ENCODE data around the gene RPLP1.
A peak's percentile ranks its signal among the peaks of the same experiment; 100 is the strongest.

The RPLP1 gene

DNA sequence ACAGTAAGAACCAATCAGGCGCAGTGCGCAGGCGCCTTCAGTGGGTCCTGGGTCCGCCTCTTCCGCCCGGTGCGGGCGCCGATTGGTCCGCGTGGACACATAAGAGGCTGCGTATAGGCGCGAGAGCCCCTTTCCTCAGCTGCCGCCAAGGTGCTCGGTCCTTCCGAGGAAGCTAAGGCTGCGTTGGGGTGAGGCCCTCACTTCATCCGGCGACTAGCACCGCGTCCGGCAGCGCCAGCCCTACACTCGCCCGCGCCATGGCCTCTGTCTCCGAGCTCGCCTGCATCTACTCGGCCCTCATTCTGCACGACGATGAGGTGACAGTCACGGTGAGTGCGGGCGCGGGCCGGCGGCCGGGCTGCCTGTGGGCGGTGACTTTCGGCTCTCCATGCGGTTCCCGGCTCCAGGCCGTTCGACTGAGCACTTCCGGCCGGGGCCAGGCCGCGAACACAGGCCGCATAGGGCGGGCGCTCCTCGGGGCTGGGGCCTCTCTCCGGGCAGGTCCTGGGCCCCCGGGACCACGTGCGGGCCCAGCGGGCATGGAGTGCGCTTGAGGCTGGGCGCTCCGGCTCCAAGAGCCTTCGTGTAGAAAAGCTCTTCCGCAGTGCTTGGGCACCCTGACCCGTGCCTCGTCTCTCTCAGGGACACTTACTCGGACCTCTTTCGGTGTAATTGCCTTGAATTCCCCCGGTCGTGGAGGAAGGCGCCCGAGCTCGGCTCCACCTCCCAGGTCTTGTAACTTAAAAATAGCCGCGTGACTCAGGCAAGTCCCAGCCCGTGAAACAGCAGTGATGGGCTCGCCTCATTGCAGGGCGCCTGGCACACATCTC, at the start of gene RPLP1:
Gene RPLP1, plus strand, starts transcription at position 127 of the 830 bp plus-strand sequence. Its CDS starts 131 bp downstream, at position 258.
- DNase-seq (ENCODE audit: low read depth): peak; percentile 80
- H3K4me3 ChIP-seq (ENCODE audit: low read depth, low read length): peak within 1 kb of the TSS; percentile 98

DNA sequence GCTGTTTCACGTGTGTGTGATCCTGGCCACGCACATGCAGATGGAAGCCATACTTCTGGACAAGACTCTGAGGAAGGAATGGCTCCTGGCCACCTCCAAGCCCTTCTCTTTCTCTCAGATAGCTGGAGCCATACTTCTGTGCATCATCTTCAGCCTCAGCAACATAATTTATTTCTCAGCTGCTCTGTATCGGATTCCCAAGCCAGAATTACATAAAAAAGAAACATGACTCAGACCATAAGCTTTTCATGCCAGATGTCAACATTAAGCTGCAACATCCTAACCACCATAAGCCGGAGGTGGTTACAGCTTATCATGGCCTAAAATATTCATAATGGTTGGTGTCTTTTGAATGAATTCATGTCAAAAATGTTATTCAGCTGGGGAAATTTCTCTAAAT, 49.0 kb upstream of the RPLP1 start:
- peak; percentile 65 for DNase-seq (ENCODE audit: low read depth)
- no peak overlapping the region for H3K4me3 ChIP-seq (ENCODE audit: low read depth, low read length)

GRCh38 chr15:69405110-69405509, 47.5 kb upstream of the RPLP1 start:
- no peak overlapping the region for H3K4me3 ChIP-seq (ENCODE audit: low read depth, low read length)
- DNase-seq (ENCODE audit: low read depth): no peak

GRCh38 chr15:69407719-69408400, 44.8 kb upstream of the RPLP1 start:
- no peak for DNase-seq (ENCODE audit: low read depth)
- no peak overlapping the region for H3K4me3 ChIP-seq (ENCODE audit: low read depth, low read length)

- DNase-seq (ENCODE audit: low read depth): no peak
- H3K4me3 ChIP-seq (ENCODE audit: low read depth, low read length): no peak overlapping the region
Measured at GRCh38 chr15:69408841-69409240, 43.8 kb upstream of the RPLP1 start.

GRCh38 chr15:69410248-69410874, 42.3 kb upstream of the RPLP1 start:
- no peak for DNase-seq (ENCODE audit: low read depth)
- H3K4me3 ChIP-seq (ENCODE audit: low read depth, low read length): no peak overlapping the region

- no peak overlapping the region for H3K4me3 ChIP-seq (ENCODE audit: low read depth, low read length)
- no peak for DNase-seq (ENCODE audit: low read depth)
Measured at GRCh38 chr15:69412274-69412673, 40.3 kb upstream of the RPLP1 start.

- no peak overlapping the region for H3K4me3 ChIP-seq (ENCODE audit: low read depth, low read length)
- DNase-seq (ENCODE audit: low read depth): no peak
Measured at GRCh38 chr15:69412701-69413100, 39.9 kb upstream of the RPLP1 start.

DNA sequence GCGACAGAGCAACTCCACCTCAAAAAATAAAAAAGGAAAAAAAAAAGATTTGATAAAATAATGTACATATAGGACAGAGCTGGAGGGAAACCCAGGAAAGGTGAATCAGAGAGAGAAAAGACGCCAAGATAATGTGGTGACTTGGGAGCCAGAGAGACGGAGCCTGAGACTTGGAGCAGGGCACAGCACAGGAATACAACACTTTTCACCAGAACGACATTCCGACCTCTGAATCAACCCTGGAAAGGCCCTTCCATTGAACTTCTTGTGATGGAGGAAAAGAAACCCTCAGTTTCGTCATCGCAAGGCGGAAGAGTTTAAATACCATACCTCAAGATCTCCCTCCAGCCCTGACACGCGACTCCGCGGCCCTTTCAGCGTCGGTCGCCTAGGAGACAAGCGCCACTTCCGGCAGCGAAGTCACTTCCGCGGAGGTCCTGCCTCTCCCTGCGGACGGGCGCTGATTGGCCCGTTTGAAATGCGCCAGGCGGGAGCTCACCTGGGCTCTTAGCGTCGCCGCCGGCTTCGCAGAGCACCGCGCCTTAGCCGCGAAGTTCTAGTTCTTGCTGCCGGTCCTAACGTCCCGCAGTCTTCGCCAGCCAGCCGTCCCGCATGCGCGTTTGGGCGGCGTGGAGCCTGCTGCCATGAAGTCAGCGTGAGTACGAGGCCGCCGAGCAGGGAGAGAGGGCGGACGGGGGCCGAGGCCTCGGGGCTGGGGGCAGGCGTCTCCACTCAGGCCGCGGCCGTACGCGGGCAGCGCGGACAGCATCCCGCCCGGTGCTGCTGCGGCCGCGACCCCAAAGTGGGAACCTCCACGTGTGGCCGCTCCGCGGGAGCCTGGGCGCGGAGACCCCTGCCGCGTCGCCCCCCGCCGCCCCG, 38.6 kb upstream of the RPLP1 start, which contains the start of gene KIF23:
Gene KIF23, plus strand, starts transcription at position 528 of the 879 bp plus-strand sequence. Its CDS starts 117 bp downstream, at position 645.
- H3K4me3 ChIP-seq (ENCODE audit: low read depth, low read length): peak within 1 kb of the TSS; percentile 85

DNA sequence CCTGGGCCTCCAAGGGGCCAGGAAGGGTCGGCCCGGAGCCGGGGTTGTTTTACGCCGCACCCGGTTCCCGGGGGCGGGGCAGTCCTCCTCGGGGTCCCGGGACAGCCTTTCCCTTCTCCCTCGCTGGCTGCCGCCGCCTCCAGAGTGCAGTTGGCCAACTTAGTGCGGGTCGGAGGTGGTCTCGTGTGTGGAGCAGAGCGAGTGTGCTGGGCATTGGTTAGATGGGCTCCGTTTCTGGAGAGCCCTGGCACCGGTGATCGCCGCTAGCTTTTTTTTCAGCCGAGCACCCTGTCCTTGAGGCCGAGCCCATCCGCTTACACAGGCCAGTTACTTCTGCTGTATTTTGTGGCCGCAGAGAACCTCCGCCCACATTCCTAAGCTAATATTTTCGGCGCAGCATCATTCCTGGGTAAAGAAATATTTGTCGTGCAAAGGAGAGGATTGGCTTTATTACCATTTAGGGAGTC, 37.9 kb upstream of the RPLP1 start:
- peak; percentile 56 for DNase-seq (ENCODE audit: low read depth)
- H3K4me3 ChIP-seq (ENCODE audit: low read depth, low read length): peak overlapping the region; percentile 85

More for the DNA sequence above, 38.6 kb upstream of the RPLP1 start, which contains the start of gene KIF23:
- peak; percentile 66 for DNase-seq (ENCODE audit: low read depth)

- DNase-seq (ENCODE audit: low read depth): no peak
- peak overlapping the region; percentile 85 for H3K4me3 ChIP-seq (ENCODE audit: low read depth, low read length)
Measured at GRCh38 chr15:69415381-69415780, 37.2 kb upstream of the RPLP1 start.

GRCh38 chr15:69417581-69417980, 35.0 kb upstream of the RPLP1 start:
- no peak overlapping the region for H3K4me3 ChIP-seq (ENCODE audit: low read depth, low read length)
- no peak for DNase-seq (ENCODE audit: low read depth)

GRCh38 chr15:69421498-69421897, 31.1 kb upstream of the RPLP1 start:
- DNase-seq (ENCODE audit: low read depth): no peak
- H3K4me3 ChIP-seq (ENCODE audit: low read depth, low read length): no peak overlapping the region

- DNase-seq (ENCODE audit: low read depth): no peak
- no peak overlapping the region for H3K4me3 ChIP-seq (ENCODE audit: low read depth, low read length)
Measured at GRCh38 chr15:69422336-69422895, 30.2 kb upstream of the RPLP1 start.

DNA sequence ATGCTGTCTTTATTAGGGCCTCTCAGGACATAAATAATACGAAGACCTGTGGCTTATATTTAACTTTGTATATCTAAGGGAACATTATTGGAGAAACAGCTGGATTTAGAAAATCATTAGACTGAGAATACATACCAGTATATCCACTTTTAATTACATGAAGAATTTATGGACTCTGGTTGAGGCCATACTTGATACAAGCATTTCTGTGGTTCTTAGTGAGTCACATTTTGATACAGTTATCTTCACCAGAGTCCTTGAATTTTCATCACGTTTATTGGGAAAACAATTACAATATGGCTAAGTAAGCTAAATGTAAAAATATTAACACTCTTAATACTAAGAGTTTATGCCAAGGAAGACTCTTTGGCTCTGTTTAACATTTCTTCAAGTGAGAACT, 28.6 kb upstream of the RPLP1 start:
- no peak for DNase-seq (ENCODE audit: low read depth)
- H3K4me3 ChIP-seq (ENCODE audit: low read depth, low read length): no peak overlapping the region

- no peak for DNase-seq (ENCODE audit: low read depth)
- H3K4me3 ChIP-seq (ENCODE audit: low read depth, low read length): no peak overlapping the region
Measured at GRCh38 chr15:69424748-69425413, 27.7 kb upstream of the RPLP1 start.

DNA sequence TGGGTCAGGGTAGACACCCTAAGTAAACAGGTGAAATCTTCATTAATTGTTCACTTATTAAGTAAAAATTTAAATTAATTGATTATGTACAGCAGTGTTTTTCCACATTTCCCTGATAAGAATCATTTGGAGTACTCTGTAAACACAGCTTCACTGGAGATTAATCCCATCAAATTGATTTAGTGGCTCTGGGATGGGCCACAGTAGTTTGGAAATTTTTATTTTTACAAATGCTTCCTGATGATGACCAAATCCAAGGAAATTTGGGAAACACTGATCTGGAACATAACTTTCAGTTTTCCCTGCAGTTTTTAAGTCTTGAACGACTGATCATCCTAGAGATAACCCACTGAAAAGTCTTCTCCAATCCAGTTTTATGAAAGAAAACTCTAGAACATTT, 18.8 kb upstream of the RPLP1 start:
- DNase-seq (ENCODE audit: low read depth): no peak
- no peak overlapping the region for H3K4me3 ChIP-seq (ENCODE audit: low read depth, low read length)

DNA sequence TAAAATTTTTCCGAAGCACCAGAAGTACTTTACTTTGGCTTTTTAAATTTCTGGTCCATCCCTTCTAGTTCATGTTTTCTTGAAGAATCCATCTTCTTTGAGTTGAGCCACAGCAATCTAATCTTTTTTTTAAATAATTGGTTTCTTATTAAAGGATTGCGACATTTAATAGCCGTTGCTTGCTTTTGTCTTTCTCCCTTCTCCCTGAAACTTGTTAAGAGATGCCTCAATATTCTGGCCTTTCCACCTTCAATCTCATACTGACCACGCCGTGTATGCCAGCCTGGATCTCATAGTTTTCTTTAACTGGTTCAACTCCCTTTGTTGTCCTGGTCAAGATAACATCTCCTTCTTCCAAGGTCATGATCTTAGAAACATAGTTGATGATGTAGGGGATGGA, 18.4 kb upstream of the RPLP1 start:
- DNase-seq (ENCODE audit: low read depth): no peak

More for the DNA sequence above, 18.4 kb upstream of the RPLP1 start:
- H3K4me3 ChIP-seq (ENCODE audit: low read depth, low read length): no peak overlapping the region

Measured in skeletal muscle cell (primary cell).